Esophagus squamous epithelium (tissue), 4 donors: Measurements from ENCODE around the gene PTGER2.

Experiments
- CTCF ChIP-seq, 6 experiments: fragments of 450-650 bp in 4 of 6; fragments of 200-600 bp in 2 of 6; sonication (generic) in 2 of 6; IDR thresholded peaks; one replicate each; pipeline ENCODE4 v1.5.1; 2016 to 2019; ENCODE audit warnings: antibody characterized with exemption in 6 of 6, mild to moderate bottlenecking in 4 of 6, moderate library complexity in 4 of 6
- POLR2A ChIP-seq, 4 donors: fragments of 450-650 bp; IDR thresholded peaks; one replicate each; pipeline ENCODE4 v1.6.1; 2017; ENCODE audit warnings: antibody characterized with exemption in 4 of 4, mild to moderate bottlenecking in 4 of 4, moderate library complexity in 3 of 4

GRCh38 chr14:52267501-52268278, 46.4 kb upstream of the PTGER2 start, which contains the start of gene PTGDR:
- no peak for TF ChIP-seq CTCF (IDR thresholded peaks at IDR 0.05)
- no peak for TF ChIP-seq POLR2A (IDR thresholded peaks at IDR 0.05)
